Fibroblast of the conjunctiva (primary cell): ENCODE data around the gene PBX1.
A peak's percentile ranks its signal among the peaks of the same experiment; 100 is the strongest.

Experiments used
- DNase-seq: peaks from one replicate; pipeline ENCODE4 v3.0.0-alpha.2; 2010; ENCODE audit warnings: low read depth

The PBX1 gene

DNA sequence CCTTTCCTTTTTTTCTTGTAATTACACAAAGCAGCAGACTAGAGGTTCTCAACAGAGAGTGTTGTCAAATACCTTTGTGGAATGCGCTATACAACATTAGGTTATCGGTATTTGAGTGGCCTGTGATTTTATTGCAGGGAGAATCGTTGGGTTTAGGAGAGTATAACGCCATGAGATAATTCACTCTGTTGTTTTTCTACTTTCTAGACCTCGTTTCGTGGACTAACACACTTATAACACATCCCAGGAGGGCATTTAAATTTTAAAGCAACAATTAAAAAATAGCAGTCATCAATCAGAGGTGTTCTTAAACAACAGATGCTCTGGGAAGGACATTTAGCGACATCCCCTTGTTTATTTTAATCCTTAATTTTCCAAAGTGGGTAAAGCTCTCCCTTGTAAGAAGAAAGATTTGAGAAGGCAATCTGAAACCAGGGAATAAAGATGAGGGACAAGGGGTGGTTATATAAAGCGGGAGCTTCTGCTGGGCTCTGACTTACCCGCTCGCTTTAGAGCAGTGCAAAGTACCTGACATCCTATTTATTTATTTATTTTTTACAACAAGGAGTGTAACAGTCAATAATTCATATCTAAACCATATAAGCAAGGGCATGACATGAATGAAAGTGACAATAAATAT, 4.9 kb downstream of the PBX1 start:
- DNase-seq = no peak

DNA sequence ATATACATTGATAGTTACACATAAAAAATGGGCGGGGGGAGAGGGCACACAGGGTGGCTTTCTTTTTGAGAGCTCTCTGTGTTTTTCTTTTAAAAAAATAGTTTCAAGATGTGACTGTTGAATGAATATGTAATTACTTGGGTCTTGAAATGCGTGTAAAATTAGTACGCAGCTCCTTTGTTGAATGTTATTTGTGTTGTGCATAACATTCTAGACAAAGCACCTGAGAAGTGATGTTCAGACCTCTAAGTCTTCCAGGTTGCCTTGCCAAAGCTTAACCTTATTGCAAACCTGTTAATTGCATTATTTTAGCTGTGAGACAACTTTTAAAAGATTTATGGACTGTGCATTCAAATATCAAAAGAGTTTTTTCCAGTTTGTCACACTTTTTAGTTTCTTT, 5.4 kb downstream of the PBX1 start:
- no peak for DNase-seq

GRCh38 chr1:164565357-164565756, 6.4 kb downstream of the PBX1 start:
- no peak for DNase-seq

DNA sequence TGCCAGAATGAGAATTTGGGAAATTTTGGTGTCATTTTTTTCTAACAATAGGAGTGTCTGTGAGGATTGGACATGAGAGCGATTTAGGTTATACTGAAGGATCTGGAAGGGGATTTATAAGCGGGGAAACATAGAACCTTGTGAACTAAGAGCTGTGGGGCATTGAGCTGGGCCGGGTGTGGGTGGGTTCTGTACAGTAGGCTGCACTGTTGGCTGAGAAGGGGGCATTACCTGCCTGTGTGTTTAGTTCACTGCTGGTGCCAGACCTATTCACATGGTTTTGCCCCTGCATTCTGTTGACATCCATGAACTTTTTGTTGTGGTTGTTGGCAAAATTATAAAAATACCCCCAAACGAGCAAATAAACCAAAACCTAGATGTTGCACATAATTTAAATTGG, 8.8 kb downstream of the PBX1 start:
- no peak for DNase-seq

DNA sequence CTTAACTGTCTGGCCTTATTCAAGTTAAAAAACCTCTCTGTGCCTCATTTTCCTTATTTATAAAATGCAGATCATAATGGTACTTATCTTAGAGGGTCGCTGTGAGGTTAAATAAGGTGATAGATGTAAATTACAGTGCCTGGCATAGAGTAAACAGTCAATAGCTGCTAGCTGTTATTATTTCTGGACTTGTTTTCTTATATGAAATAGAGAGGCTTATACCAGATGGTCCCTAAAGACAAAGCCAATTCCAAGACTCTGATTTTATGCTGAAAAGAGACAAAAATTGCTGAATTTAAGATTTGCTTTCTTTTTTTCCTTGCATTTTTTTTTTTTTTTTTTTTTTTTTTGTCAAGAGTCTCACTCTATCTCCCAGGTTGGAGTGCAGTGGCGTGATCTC, 10.3 kb downstream of the PBX1 start:
- DNase-seq = no peak

DNA sequence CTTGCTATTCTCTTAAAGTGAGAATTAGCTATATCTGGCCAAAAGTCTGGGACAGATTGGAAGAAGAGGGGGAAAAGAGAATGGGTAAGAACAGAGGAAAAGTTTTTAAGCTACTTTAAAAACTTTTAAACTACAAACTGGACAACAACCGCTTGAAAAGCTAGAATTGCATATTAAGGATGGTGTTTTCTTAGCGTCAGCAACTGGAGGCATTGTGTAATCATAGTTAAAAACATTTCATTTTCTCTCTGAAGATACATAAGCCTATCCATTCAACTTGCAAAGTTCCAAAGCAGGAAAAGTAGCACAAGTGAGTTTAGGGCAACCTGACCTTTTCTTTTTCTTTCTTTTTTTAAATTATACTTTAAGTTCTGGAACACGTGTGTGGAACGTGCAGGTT, 10.9 kb downstream of the PBX1 start:
- DNase-seq = no peak

DNA sequence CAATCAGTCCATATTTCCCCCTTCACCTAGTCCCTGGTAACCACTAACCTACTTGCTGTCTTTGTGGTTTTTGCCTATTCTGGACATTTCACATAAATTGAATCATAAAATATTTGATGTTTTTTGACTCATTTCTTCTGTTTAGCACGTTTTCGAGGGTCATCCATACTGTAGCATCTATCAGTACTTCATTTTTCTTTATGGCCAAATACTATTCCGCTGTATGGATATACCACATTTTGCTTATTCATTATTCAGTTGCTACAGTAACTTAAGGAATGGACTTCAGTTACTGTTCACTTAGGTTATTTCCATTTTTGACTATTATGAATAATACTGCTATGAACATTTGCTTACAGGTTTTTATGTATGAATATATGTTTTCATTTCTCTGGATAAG, 12.3 kb downstream of the PBX1 start:
- DNase-seq = no peak

DNA sequence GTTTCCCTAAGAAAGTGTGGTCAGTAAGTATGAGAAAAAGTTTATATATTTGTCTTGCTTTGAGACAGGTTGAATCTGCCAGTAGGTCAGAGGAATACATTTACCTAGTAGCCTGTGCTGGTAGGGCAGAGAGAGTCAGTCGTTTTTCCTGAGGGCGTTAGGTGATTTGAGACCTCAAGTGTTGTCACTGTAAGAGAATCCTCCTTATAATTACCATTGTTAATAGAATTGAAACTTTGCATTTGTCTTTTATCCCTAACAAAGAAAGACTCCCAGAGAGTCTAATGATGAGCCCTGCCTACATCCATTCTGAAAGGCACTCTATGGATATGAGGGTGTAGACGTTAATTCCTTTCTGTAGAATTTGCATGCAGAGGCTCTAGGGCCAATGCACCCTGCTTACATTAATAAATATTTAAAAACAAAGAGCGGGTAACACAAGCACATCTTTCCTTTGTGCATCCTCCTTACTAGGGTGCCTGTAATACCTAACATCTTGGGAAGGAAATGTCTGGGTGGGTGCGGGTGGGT, 16.4 kb downstream of the PBX1 start:
- no peak for DNase-seq

DNA sequence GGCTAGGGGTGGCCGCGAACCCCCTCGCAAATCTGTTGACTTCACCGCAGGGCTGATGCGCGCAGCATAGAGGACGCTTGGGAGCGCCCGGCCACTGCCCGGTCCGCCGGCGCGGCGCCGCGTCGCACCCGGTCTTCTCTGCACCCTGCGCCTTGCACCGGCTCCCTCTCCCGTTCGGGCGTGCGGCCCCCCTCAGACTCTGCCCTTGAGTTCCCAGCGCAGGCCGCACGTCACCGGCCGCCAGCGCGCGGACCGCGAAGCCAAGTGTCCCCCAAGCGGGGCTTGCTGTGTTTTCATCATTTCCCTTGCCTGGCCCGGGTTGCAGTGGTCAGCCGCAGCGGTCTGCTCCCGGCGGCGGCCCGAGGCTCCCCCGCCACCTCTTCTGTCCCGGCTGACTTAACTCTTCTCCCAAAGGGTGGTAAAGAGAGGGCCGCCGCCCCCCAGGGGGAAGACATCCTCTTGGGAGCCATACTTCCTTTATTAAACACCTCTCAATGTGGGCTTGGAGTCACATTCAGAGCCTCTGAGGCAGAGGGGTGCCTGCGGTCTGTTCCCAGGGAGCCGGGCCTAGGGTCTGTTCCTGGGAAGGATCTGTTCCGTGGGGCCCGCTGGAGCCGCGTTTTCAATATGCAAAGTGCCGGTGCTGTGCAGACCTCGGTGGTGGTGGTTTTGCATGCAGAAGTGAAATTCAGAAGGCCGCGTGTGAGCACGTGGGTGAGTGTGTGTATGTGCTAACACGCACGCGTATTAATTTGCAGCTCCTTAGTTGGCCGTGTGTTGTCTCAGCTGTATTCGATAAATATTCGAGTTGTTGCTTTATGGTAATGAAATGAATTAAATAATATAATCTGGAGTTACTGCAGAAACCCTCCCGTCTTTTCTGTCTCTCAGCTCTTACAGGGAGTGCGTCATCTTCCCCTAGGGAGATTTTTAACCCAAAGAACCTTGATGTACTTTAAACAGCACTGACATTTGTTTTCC, 17.6 kb downstream of the PBX1 start:
- DNase-seq = peak; percentile 72

DNA sequence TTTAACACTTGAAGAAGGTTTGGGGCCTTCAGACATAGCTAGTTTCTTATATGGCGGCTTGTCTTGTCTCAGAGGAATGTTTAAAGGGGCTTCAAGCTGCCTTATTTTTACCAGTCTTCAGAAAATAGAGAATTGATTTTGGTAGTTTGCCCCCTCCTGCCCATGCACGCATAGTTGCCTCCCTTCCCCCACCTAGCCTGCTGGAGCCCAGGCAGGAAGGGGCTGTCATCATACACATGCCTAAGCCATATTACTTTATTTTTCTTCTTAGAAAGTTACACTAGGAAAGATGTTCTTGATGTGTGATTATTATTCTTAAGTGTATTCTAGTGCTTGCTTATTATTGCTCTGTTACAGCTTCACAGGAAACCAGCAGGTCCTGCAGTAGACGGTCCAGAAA, 18.3 kb downstream of the PBX1 start:
- no peak for DNase-seq

- no peak for DNase-seq
Measured at GRCh38 chr1:164578479-164579200, 19.7 kb downstream of the PBX1 start.

GRCh38 chr1:164579381-164579780, 20.4 kb downstream of the PBX1 start:
- DNase-seq = no peak

GRCh38 chr1:164581762-164582161, 22.8 kb downstream of the PBX1 start:
- DNase-seq = no peak

DNA sequence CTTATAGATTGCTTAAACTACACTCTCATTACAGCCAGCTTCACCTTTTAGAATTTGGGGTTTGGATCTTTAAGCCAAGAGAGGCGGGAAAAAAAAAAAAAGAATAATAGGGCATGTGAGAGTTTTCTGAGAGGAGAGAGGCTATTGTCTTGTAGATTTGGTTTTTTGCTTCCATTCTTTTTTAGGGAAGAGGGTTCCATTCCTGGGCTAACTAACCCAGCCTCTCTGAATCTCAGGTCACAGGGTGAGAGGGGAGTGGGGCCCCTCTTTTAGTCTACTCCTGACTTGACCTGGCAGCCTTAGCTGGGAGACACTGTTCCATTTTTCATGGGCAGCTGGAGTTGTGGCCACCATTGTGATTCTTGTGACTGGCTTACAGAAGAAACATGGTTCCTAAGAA, 24.2 kb downstream of the PBX1 start:
- no peak for DNase-seq

DNA sequence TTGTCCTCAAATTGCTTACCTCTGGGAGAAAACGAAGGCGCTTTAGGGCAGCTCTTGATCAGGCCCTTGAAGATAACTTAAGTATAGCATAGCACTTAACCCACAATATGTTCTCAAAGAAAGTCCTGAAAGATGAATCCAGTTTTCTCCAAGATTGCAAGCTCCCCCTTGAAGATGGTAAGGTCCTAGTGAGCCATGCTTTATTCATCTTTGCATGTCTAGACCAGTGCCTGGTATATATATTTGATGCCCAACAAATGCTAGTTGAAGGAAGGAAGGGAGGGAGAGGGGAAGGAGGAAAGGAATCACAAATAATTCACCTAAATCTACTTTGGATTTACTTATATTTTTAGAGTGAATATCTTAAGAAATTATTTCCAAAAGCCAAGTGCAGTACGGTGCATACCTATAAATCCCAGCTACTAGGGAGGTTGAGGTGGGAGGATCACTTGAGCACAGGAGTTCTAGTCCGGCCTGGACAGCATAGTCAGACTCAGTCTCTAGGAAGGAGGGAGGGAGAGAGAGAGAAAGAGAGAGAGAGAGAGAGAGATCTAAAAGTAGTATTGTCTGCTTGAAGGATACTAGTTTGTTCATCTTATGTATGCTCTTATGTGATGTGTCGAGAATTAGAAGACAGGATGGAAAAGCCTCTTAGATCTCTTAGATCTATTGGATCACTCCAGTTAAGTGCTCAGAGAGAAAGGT, 25.0 kb downstream of the PBX1 start:
- DNase-seq = no peak

DNA sequence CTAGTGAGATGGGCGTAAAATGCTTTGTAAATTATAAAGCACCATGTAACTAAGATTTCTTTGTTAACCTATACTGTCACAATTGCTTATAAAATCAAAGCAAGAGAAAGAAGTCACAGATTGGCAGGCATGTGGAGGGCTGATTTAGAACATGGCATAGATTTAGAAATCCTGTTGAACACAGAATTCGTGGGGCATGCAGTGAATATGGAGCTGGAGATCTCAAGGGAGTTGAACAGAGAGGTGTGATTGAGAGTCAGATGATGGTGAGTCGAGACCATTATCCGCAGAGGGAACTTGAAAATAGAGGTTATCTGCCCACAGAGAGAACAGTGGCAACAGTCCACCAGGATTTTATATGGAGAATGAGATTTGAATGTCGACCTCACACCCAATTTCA, 27.6 kb downstream of the PBX1 start:
- no peak for DNase-seq

DNA sequence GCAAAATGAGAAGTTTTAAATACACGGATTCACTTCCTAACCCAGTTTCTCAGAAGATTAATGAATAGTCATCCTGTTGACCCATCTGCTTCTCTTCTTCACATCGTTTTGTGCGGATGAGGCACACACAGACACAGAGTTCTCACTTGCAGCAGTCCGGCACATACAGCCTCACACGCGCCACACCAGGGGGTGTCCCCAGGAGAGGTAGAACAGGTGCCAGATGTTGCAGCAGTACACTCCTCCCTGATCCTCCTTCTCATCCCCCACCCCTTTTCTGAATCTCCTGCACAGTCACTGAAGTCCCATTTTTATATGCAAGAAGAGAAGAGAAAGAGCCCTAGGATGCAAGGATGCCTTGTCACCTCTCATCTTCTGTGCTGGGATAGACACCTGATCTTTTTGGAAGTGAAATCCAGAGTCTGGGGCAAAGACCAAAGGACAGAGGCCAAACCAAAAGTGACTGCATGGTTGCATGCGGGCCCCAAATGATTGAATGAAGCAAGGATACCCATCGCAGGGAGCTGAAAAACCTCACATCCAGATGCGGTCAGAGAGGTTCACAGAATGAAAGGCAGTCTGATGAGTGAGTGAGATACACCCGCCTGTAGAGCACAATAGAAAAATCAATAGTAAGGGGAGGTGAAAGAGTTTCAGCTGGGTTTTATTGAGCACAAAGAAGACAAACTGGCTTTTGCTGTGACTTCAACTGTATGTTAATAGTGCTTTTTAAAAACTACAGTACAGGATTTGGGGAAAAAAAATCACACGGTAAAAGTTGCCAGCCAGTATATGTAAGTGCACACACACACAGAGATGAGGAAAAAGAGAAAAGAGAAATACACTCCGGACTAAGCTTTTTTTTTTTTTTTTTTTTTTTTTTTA, 28.9 kb downstream of the PBX1 start:
- no peak for DNase-seq

- DNase-seq = peak; percentile 70
Measured at GRCh38 chr1:164588516-164589341, 29.7 kb downstream of the PBX1 start.

DNA sequence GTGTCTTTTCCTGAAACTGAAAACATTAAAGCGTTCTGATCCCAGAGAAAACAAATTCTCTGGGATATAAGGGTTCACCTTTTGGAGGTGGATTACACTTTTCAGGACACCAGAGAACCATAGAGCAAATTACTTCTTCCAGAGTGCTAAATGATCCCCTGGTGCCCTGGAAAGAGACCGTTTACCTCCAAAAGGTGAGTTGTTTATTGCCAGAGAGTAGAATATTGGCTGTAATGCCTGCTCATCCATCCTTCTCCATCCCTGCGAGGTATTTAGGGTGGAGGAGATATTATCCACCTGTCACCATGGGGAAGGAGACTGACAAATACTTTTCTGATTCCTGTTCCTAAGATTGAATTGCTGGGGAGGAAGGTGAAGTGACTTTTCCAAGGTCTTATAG, 30.4 kb downstream of the PBX1 start:
- DNase-seq = no peak

- DNase-seq = no peak
Measured at GRCh38 chr1:164589961-164590507, 31.1 kb downstream of the PBX1 start.
